HG03108 (cell line): ENCODE results near the gene DNAJC19.

Experiments used
- ATAC-seq: cut with Tn5 transposase; IDR thresholded peaks from one replicate; pipeline ENCODE4 v1.9.1; 2021; ENCODE audit warnings: moderate library complexity; ENCODE audit not compliant: unreplicated experiment

DNAJC19 gene

DNA sequence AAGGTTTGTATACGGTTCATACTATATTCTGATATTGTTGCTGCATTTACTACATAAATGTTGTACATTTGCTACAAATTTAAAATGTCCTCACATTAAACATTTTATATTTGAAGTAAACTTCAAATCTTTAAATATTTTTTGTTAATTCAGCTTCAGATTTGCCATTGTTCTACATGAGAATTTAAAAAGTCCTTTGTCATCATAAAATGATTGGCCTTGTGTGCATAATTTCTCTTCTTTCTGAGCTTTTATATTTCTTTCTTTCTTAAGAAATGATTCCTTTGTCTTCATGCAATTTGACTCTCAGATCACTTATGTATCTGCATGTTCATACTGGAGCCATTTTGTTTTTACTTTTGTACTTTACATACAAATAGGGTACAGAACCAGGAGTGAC is 28.0 kb downstream of the DNAJC19 start:
- no peak for ATAC-seq

DNA sequence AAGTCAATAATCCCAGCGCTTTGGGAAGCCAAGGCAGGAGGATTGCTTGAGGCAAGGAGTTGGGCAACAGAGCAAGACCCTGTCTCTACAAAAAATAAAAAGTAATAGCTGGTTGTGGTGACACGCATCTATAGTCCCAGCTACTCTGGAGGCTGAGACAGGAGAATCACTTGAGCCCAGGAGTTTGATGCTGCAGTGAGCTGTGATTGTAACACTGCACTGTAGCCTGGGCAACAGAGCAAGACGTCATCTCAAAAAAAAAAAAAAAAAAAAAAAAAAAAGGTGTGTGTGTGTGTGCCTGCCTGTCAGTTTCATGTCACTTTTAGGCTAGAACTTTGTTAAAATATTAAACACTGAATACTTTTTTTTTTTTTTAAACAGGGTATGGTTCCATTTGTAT is 28.4 kb downstream of the DNAJC19 start:
- ATAC-seq = no peak

DNA sequence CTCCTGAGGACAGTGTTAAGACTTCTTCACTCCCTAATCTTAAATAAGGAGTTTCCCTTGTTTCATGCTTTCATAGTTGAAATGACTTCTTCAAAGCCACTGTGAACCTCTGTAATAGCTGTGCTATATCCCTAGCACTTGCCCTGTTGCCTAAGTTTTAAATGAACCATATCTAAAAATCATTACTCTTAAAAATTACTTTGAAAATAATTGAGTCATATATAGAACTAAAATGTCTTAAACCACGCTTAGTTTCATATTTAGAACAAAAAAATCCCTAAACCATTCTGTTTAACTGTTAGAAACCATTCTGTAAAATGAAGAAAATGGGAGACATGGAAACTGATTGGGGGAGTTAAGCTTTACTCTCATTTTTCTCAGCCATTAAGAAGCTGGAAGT is 29.8 kb downstream of the DNAJC19 start:
- no peak for ATAC-seq

DNA sequence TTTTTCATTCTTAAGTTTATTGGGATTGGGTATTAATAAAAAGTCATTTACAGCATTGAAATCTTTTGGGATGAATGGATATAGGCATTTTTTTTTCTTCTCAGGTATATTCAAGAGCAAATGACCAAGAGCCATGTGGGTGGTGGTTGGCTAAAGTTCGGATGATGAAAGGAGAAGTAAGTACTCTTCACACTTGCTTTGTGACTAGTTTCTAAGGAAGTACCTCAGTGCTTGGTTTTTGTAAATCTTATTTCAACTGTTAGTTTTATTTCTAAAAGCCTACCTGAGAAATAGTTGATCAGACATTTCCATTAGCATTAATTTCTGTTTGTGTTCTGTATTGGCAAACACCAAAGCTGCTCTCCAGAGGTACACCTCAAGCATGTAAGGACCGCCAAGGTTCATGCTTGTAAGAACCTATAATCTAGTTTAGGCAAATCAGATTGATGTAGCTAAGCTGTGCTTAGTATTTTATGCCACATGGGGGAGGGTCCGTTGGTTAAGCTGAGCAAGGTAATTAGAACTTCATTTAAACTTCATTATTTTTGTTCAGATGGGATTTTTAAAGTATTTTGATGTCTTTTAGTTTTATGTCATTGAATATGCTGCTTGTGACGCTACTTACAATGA is 41.7 kb downstream of the DNAJC19 start:
- no peak for ATAC-seq

DNA sequence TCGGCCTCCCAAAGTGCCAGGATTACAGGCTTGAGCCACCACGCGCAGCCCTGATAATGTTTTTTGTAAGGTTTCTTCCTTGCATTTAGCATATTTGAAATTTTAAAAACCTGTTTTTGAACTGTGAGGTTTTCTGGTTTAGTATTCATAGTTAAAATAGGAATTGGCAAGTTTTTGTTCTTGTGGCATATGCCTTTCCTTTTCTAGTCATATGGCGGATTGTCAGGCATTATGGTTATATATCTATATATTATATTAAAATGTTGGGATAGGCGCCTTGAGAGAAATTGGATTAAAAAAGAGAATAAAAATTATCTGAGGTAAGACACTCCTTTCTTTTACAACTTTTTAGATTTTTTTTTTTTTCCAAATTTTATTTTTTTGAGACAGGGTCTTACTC is 48.7 kb downstream of the DNAJC19 start:
- no peak for ATAC-seq

- no peak for ATAC-seq
These were observed 54.9 kb downstream of the DNAJC19 start for GRCh38 chr3:180934638-180935037.
